Stimulated activated CD8-positive, alpha-beta memory T cell treated with anti-CD3 and anti-CD28 coated beads, Interleukin-15, amount 100 ng/mL, for 1 hour (primary cell): Measurements from ENCODE around the gene GPS2.
A peak's percentile ranks its signal among the peaks of the same experiment; 100 is the strongest.

Experiments
- DNase-seq: peaks from one replicate; pipeline ENCODE4 v3.0.0-alpha.2; 2020; ENCODE audit warnings: low read depth

The GPS2 gene

DNA sequence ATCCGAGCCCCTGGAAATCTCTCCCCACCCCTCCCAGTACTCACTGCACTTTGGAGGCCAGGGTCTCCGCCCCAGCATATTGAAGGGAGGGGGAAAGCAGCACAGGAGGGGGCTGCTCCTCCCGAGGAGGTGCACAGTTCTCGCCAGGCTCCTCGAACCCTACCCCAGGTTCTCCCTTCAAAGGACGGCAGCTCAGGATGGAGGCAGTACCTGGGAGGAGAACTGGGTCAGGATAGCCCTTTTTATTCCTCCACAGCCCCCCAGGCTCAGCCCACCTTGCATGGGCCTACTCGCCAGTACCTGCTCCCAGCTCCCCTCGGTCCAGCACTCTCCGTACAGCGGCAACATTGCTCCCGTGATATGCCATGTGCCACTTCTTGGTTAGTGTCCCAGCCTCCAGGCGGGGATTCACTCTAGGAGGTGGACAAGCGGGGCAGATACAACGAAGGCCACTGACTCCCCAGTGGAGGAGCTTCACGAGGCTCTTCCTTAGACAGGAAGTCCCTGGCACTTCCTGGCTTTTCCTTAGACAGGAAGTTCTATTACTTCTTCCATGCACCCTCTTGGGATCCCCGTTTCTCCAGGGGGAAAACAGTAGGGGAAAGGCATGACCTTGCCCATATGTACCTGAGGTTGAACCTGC, 2.1 kb upstream of the GPS2 start:
- no peak for DNase-seq

DNA sequence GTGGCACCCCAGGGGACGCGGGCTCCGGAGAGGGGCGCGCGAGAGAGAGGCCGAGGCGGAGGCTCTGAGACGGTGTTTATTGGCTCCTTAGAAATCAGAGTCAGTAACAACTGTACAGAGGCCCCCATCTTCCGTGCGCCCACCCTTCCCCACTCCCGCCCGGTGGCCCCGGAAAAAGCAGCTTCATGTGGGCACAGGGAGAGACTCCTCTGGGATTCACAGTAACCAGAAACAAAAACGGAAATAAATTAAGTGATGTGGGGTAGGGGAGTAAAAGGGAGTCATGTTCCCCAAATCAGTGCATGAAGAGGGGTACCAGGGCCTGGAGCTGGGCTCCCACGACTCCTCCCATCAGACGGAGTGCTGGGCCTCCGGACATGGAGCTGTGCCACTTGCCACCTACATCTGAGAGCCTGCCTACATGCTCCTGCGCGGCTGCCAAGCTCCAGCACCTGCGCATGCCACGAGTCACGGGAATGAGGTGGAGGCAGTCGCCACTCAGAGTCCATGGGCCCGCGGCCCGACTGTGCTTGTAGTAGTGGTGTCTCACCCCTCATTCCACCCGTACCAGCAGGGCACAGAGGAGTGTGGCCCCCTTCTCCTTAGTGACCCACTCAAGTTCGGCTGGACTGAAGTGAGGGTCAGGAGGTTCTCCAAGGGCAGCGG, 543 bp upstream of the GPS2 start:
- no peak for DNase-seq

DNA sequence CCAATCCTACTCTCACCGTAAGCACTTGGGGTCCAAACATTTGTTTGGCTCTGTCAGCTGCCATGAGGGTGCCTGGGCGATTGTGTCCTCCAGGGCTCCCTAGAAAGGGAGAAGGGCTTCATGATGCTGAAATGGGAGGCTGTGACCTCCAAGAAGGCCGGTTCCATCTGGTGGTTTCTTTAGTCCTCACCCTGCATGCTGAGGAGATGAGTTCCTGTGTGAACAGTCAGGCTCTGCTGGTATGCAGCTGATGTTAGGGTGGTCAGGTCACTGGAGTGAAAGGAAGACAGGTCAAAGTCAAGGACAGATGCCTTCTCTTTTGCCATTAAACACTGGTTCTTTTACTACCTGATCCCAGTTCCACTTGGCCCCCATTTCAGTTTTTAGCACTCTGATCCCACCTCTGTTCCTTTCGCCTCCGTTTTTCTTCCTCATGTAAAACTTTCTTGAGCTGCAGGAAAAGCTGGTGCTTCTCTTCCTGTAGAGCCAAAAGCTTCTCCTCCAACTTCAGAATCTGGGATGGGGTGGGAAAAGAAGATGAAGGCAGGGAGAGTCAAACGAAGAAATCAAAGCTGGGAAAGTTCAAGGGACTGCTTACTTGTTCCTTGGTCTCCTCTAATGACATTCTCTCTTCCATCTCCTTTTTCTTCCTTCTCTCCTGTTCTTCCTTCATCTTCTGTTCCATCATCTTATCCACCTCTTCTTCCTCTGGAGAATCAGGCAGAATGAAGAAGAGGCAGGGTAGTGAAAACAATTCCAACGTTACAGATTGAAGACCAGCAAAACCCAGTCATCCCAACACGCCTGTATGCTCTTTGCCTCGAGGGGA, 1.1 kb downstream of the GPS2 start:
- no peak for DNase-seq

DNA sequence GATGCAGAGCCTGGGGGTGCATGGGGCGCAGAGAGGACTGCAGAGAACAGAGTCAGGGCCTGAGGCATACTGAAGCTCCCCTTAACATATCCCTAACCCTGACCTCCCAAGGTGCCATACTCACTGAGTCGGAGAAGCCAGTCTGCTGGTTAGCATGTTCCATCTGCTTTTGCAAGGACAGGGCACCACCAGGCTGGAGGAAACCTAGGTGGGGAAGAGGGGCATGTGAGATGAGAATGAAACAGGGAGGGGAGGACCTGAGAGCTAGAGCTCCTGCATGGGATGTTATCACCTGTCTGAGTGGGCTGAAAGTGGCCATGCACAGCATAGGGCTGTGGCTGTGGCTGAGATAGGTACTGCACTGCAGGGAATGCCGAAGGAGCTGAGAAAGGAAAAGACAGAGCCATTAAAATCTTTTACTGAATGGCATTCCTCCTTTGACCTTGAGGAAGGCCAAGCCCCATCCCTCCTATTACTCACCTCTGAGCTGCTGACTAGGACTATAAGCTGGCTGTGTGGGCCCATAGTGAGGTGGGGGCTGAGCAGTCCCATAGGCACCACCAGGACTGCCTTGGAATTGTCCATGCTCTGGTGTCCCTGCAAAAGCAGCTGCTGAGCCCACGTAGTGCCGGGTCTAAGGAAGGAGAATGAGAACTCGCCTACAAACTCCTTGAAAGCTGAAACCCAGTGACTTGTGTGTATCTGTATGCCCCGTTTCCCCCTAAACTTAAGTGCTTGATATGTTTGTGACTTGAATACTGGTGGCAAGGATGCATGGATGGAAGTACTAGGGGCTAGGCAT, 1.9 kb downstream of the GPS2 start:
- no peak for DNase-seq

DNA sequence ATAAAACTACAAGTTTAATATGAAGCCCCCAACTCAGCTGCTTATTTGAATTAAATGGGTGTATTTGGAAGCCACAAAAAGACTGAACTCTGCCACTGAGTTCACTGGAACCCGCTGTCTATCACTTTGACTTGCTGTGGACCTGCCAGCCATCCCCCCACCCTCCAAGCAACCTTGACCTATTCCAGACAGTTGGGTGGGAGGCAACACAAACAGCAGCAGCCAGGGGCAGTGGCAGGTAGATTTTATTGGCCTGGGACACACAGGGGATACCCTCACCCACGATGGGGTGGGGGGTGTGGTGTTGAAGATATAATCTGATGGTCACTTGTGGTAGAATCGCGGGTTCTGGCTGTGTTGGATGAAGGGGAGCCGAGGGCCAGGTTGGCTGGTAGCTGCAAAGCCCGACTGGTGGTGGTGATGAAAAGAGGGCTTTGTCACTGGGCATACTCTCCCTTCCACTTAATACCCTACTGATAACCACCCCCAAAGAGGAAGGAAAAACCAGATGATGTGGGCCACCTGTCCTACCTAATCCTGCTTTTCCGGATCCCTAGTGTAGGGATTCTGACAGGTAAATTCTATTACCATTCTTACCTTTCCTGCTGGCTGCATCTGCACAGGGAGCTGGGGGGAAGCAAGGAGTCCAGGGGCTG, 2.6 kb downstream of the GPS2 start:
- DNase-seq: no peak

DNA sequence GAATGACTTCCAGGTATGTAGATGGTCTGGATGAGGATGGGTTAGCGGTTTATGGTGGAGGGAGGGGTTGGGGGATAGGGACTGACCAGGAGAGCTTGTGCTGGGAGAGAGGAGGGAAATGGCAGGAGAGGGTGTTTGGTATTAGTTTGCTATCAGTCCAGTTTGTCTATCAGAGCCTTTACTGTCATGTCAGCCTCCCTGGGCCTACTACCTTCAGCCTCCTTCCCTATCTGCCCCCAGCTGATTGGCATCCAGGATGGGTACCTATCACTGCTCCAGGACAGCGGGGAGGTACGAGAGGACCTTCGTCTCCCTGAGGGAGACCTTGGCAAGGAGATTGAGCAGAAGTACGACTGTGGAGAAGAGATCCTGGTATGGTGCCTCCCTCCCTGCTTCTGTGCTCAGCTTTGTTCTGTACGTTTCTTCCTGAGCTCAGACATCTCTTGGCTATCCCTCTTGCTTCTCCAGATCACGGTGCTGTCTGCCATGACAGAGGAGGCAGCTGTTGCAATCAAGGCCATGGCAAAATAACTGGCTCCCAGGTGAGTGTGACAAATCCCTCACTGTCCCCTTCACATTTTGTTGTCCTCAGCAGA, 4.0 kb downstream of the GPS2 start:
- DNase-seq: no peak

DNA sequence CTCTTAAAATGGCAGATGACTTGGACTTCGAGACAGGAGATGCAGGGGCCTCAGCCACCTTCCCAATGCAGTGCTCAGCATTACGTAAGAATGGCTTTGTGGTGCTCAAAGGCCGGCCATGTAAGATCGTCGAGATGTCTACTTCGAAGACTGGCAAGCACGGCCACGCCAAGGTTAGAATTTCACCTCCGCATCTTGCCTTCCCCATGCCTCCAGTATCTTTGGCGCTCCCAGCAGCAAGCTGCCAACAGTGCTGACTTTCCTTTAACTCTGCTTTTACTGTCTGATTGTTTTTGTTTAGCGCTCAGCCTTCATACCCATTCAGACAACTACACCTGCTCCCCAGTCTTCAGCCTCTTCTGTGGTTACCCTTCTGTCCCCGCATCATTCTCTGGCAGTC, 5.5 kb downstream of the GPS2 start:
- DNase-seq: no peak

DNA sequence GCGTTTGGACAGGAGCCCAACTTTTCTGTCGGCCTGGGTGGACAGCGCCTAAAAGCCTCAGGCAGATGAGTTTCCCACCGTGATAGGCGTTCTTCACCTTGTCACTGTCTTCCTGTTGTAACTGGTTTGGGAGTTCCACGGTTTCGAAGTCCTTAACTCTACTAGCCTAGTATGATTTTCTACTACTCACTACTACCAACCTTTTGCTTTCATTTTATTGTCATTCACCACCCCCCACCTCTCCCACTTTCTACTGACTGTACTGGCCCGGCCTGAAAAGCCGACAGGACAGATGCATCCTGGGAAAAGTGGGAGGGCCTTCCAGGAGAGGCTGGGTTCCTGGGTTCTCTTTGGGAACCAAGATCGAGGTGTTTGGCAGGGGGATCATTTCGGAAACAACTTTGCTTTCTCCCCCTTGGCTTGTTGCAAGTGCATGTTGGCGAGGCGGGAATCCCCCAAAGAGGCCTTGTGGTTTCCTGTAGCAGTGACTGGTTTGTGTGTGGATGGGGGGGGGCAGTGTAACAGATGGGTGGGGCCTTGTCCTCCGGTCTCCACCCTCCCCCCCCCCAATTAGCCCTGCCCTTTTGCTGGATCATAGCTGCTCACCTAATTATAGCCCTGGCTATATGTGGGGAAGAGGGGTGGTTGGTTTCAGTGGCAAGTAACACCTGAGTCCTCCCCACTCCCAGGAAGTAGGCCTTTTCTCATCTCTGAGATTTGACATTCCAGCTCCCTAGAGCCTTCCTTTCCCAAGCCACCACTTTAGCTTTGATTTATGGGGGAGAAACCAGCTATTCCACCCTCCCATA, 6.3 kb downstream of the GPS2 start:
- peak; percentile 69 for DNase-seq

DNA sequence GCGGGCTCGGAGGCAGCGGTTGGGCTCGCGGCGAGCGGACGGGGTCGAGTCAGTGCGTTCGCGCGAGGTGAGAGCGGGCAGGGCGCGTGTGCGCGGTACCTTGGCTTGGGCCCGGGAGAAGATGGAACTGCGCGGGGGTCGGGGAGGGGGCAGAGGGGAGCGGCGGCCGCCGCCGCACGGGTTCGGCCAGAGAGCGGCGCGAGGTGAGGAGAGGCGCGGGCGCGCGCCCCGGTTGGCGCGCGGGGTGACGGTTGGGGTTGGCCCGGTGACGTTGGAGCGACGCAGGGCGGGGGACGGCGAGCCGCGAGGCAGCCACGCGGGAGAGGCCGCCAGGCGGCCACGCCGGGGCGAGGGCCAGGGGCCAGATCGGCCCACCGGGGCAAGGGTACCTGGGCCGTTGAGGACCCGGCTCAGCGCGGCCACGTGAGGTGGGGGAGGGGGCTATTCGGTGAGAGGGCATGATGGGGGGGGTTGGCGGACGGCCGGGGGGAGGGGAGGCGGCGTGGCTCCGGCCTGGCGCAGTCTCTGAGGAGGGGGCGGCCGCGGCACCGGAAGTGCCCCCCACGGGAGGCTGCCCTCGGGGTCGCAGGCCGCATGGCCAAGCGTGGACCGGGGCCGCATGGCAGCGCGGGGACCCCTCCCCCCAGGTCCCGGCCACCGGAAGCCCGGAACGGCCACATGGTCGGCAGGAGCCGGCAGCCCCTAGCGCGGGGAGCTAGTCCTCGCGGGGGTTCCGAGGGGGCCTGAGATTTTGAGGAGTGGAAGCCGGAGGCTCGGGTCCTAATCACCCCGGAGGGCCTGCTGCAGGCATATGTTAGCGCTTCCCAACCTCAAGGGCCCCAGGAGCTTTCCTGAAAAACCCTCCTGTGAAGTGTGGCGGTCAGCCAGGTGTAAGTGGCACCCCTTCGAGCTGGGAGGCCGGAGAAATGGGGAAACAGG, 7.2 kb downstream of the GPS2 start:
- DNase-seq: no peak

DNA sequence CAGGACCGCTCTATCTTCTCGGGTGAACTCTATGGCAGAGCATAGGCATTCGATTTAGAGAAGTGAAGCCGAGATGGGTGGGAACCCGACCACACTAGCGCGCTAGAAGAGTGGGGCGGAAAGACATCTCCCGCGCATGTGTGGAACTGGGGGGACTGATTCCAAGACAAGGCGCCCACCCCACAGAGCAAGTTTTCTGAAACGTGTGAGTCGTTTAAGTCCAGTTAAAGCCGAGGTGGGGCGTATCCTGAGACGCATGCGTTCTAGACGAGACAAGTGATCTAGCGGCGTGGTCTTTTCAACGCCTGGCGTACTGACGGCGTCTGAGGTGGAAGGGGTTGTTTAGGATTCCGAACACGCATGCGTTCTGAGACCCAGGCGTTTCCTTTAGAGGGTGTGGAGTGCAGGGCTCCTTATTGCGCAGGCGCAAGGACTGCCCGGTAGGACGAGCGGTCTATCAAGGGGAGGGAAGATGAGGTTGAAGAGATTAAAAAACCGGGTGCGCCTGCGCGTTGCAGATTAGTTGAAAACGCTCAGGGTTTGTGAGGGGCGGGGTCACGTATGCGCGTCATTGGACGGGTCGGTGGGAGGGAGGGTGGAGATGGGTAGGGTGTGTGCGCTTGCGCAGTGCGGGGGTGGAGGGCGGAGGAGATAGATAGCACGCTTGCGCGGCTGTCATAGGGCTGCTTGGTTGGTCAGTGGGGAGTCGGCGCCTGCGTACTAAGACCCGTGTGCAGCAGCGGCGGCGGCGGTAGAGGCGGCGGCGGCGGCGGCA, 8.1 kb downstream of the GPS2 start, which contains the start of gene EIF5A:
Gene EIF5A (plus strand): TSS at position 718 of the 775 bp plus-strand sequence. CDS start 2,008 bp downstream, outside the sequence.
- peak; percentile 100 for DNase-seq

DNA sequence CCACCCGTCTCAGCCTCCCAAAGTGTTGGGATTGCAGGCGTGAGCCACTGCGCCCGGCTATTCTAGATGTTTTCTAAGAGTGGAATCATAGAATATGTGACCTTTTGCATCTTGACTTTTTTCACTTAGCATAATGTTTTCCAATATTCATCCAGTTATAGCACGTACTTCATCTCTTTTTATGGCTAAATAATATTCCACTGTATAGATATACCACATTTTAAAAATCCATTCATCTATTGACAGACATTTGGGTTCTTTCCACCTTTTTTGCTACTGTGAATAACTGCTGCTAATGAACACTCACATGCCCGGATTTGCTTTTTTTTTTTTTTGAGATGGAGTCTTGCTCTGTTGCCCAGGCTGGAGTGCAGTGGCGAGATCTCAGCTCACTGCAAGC, 11.0 kb downstream of the GPS2 start:
- DNase-seq: no peak

DNA sequence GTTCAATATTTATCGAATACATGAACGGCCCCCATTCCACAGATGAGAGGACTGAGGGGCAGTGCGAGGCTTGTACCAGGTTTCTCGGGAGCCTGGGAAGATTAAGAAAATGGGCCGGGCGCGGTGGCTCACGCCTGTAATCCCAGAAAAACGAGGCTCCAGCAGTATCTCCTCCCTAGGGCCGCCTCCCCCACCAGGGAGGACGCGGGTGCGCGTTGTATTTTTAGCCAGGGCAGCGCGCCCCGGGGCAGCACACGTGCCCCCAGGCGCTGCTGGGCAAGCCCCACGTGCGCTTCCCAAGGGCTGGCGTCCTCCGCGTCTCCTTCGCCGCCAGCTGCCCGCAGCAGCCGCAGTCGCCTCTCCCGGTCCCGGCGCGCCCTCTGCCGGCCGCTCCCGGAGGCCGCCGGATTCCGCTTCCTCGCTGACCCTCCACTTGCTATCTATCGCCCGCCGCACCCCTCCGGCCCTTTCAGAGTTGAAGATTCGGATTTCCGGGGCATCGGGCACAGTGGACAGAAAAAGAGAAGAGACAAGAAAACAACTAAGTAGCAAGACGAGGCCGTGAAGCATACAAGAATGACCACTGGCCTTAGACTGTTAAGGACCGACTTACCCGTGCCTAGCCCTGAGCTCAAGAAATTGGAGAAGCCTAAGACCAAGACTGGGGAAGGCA, 18.8 kb downstream of the GPS2 start:
- DNase-seq: peak; percentile 26

DNA sequence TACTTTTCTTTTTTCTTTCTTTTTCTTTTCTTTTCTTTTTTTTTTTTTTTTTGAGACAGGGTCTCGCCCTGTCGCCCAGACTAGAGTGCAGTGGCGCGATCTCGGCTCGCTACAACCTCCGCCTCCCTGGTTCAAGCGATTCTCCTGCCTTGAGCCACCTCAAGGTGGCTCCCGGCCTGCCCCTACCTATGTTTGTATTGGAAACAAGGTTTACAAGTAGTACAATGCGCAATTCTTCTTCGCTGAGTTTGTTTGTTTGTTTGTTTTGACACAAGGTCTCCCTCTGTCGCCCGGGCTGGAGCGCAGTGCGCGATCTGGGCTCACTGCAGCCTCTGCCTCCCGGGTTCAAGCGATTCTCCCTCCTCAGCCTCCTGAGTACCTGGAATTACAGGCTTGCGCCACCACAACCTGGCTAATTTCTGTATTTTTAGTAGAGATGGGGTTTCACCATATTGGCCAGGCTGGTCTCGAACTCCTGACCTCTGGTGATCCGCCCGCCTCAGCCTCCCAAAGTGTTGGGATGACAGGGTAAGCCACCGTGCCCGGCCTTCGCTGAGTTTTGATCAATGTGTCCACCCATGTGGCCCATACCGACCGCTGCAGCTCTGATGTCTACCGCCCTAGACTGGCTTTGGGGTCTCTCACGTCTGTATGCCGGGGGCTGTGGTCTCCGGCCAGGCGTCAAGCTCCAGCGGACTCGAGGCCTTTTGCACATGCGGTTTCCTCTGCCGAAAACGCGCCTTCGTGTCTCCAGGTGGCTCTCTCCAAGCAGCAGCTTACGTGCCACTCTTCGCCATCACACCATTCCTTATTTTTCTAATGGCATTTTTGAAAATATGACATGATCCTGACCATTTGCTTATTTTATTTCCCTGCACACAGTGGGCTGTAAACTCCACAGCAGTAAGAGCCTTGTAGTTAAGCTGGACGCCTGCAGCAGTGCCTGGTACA, 19.7 kb downstream of the GPS2 start:
- DNase-seq: no peak

DNA sequence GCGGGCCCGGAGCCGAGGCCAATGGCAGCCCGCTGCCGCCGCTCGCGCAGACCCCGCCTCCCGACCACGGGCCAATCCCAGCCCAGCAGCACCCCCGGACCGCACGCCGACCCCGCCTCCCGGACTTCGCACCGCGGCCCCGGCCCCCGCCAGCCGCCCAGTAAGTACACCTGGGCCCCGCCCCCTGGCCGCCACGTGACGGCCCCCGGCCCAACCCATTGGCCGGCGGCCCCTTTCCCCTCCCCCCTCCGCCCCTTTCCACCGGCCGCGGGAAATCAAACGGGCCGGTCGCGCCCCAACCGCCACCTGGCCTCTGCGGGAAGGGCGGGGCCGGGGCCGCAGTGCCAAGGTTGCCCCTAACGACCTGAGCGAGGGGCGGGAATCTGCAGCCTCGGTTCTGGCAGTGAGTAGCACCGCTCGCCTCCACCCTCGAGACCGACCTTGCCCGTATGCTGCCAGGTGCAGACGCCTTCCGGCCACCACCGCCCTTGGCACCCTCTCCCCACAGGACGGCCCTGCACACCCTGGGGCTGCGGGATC, 20.5 kb downstream of the GPS2 start, which contains the start of gene YBX2:
Gene YBX2 (minus strand): TSS at position 26 of the 540 bp plus-strand sequence. CDS start 139 bp downstream, outside the sequence.
- peak; percentile 45 for DNase-seq

DNA sequence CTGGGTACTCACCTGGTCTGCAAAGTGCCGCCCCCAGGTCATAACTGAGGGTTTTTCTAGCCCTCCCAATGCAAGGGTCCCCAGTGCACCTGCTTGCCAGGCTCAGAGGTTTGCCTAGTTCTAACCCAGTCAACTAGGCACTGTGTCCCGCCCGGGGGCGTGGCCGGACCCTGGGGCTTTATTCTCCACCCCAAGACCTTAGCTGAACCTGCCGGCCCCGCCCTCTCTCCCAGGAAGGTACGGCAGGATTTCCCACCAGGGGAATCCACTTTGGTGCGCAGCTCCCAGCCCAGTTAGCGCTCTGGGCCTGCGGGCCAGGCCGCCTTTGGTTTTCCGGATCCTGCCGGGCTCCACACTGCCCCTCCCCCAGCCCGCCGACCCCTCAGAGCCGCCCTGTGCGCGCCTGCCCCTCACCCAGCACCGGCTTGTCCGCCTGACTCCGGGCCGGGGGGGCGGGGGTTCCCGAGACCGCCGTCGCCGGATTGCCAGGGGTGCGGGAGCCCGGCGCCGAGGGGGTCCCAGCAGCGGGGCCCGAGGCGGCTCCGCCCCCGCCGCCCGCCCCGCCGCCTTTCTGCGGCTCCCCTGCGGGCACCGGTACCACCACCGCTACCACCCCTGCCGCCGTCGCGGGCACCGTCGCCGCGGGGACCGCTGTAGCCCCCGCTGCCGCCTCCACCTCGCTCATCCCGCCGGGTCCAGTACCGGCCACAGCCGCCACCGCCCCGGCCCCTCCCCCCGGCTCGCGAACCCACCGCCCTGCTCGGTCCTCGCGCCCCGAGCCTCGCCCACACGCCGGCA, 21.1 kb downstream of the GPS2 start:
- DNase-seq: no peak
